ENCODE results near the gene IRS1. TPM values are rescaled to one million over a fixed set of nuclear protein-coding genes. Genes with fewer than 3 reads are reported as not detected.

The IRS1 gene
- total and polyA plus RNA-seq, 8 donors = 2.1 to 26.8 (median 11.9) TPM

- no peak for TF ChIP-seq CTCF (IDR thresholded peaks at IDR 0.05)
- no peak for TF ChIP-seq EP300 (IDR thresholded peaks at IDR 0.05)
- no peak for TF ChIP-seq POLR2AphosphoS5 (IDR thresholded peaks at IDR 0.05)
- no peak for TF ChIP-seq POLR2A (IDR thresholded peaks at IDR 0.05)
- Histone ChIP-seq H3K36me3 (no peaks in the 10 kb centered on the region), H3K9me3 (no peaks in the 10 kb centered on the region), H3K27ac (peak overlapping the region in 4 of 5 donors; percentile 38 to 66 (median 52)), H3K27me3 (no peaks in the 10 kb centered on the region), H3K4me3 (no peak overlapping the region), H3K4me1 (peaks cover 12 to 54% (median 32%) of the 10 kb centered on the region in 4 donors)
- DNase-seq = no peak
- 13 to 34% (median 30%) methylated on average over 1 of the region's 1 CpG for WGBS, 5 donors
- intact Hi-C loops (cut with DNase I; ENCODE audit: low total_unique reads) = no loop called here
These were observed 44.0 kb downstream of the IRS1 start for GRCh38 chr2:226755631-226756030.

GRCh38 chr2:226754821-226755604 is 44.6 kb downstream of the IRS1 start:
- peak in 1 of 2 donors; percentile 24 for DNase-seq
- Histone ChIP-seq H3K4me1 (peaks cover 9 to 49% (median 28%) of the 10 kb centered on the region in 4 donors), H3K27ac (peak overlapping the region in 4 of 5 donors; percentile 38 to 66 (median 52)), H3K9me3 (no peaks in the 10 kb centered on the region), H3K27me3 (no peaks in the 10 kb centered on the region), H3K4me3 (no peak overlapping the region), H3K36me3 (no peaks in the 10 kb centered on the region)
- WGBS, 5 donors = 29 to 50% (median 35%) methylated on average over 8 of the region's 8 CpGs
- intact Hi-C loops (cut with DNase I; ENCODE audit: low total_unique reads) = no loop called here
- TF ChIP-seq CTCF (IDR thresholded peaks at IDR 0.05) (no peak), POLR2A (IDR thresholded peaks at IDR 0.05) (no peak), POLR2AphosphoS5 (IDR thresholded peaks at IDR 0.05) (peak in 1 of 3 donors; percentile 82), EP300 (IDR thresholded peaks at IDR 0.05) (no peak)

- H3K4me1 ChIP-seq = peaks cover 5 to 31% (median 20%) of the 10 kb centered on the region in 4 donors
- no peak for DNase-seq
- TF ChIP-seq CTCF (IDR thresholded peaks at IDR 0.05) (no peak), EP300 (IDR thresholded peaks at IDR 0.05) (no peak), POLR2AphosphoS5 (IDR thresholded peaks at IDR 0.05) (no peak), POLR2A (IDR thresholded peaks at IDR 0.05) (no peak)
- no peaks in the 10 kb centered on the region for H3K9me3 ChIP-seq
- peak overlapping the region in 1 of 5 donors; percentile 65 for H3K27ac ChIP-seq
- WGBS, 5 donors = 95 to 98% (median 96%) methylated on average over 4 of the region's 4 CpGs
- H3K36me3 ChIP-seq = peaks cover 0 to 11% (median 5%) of the 10 kb centered on the region in 4 donors
- intact Hi-C loops (cut with DNase I; ENCODE audit: low total_unique reads) = no loop called here
- H3K27me3 ChIP-seq = no peaks in the 10 kb centered on the region
- no peak overlapping the region for H3K4me3 ChIP-seq
These were observed 46.7 kb downstream of the IRS1 start for GRCh38 chr2:226752887-226753286.

- 90 to 99% (median 96%) methylated on average over 3 of the region's 3 CpGs for WGBS, 5 donors
- no peaks in the 10 kb centered on the region for H3K9me3 ChIP-seq
- peaks cover 0 to 11% (median 6%) of the 10 kb centered on the region in 4 donors for H3K36me3 ChIP-seq
- H3K4me3 ChIP-seq = no peak overlapping the region
- H3K4me1 ChIP-seq = peaks cover 4 to 17% (median 10%) of the 10 kb centered on the region in 4 donors
- no peak overlapping the region for H3K27ac ChIP-seq
- no peaks in the 10 kb centered on the region for H3K27me3 ChIP-seq
- TF ChIP-seq POLR2AphosphoS5 (IDR thresholded peaks at IDR 0.05) (no peak), POLR2A (IDR thresholded peaks at IDR 0.05) (no peak), EP300 (IDR thresholded peaks at IDR 0.05) (no peak), CTCF (IDR thresholded peaks at IDR 0.05) (no peak)
- no peak for DNase-seq
- intact Hi-C loops (cut with DNase I; ENCODE audit: low total_unique reads) = no loop called here
These were observed 52.3 kb downstream of the IRS1 start for GRCh38 chr2:226747288-226747687.

Data from stomach (tissue), 9 donors.